Neutrophil (primary cell): Measurements from ENCODE around the gene TFDP1.

Source experiments
- H3K27ac ChIP-seq: fragments of 200-600 bp; sonication (generic); 2 replicates; pipeline ENCODE4 v1.5.1; 2016; ENCODE audit warnings: mild to moderate bottlenecking, moderate library complexity
- H3K27me3 ChIP-seq: fragments of 200-600 bp; sonication (generic); 2 replicates; pipeline ENCODE4 v1.6.0; 2016; ENCODE audit warnings: mild to moderate bottlenecking
- H3K36me3 ChIP-seq: fragments of 200-600 bp; sonication (generic); 2 replicates; pipeline ENCODE4 v1.5.1; 2017
- H3K4me1 ChIP-seq, 2 experiments: fragments of 200-600 bp in 1 of 2; sonication (generic) in 1 of 2; 1 replicate in 1 of 2; 2 replicates in 1 of 2; pipeline versions ENCODE4 v1.5.1 to v1.6.1; 2013 to 2016; ENCODE audit warnings: low read depth in 1 of 2, low read length in 1 of 2, mild to moderate bottlenecking in 1 of 2, moderate library complexity in 1 of 2; ENCODE audit not compliant: control insufficient read depth in 1 of 2, insufficient read depth in 1 of 2
- H3K4me3 ChIP-seq, 2 experiments: fragments of 200-600 bp in 1 of 2; sonication (generic) in 1 of 2; 1 replicate in 1 of 2; 2 replicates in 1 of 2; pipeline ENCODE4 v1.5.1; 2013 to 2016; ENCODE audit warnings: low read depth in 1 of 2, low read length in 1 of 2, mild to moderate bottlenecking in 1 of 2, moderate library complexity in 1 of 2
- H3K9me3 ChIP-seq: fragments of 200-600 bp; sonication (generic); 2 replicates; pipeline ENCODE4 v1.5.1; 2016
- CTCF ChIP-seq: fragments of 200-600 bp; sonication (generic); IDR thresholded peaks from 2 replicates; pipeline ENCODE4 v1.5.1; 2016; ENCODE audit warnings: antibody characterized with exemption

TFDP1 gene

GRCh38 chr13:113635709-113636108, 51.2 kb downstream of the TFDP1 start:
- Histone ChIP-seq H3K9me3 (no peaks in the 10 kb centered on the region), H3K27ac (no peak overlapping the region), H3K4me1 (no peaks in the 10 kb centered on the region), H3K27me3 (no peaks in the 10 kb centered on the region), H3K36me3 (peaks cover 96% of the 10 kb centered on the region), H3K4me3 (no peak overlapping the region)
- no peak for TF ChIP-seq CTCF

GRCh38 chr13:113636266-113636963, 51.9 kb downstream of the TFDP1 start:
- H3K4me1 ChIP-seq: no peaks in the 10 kb centered on the region
- H3K9me3 ChIP-seq: no peaks in the 10 kb centered on the region
- H3K27me3 ChIP-seq: no peaks in the 10 kb centered on the region
- H3K4me3 ChIP-seq: no peak overlapping the region
- no peak for TF ChIP-seq CTCF
- no peak overlapping the region for H3K27ac ChIP-seq
- peaks cover 96% of the 10 kb centered on the region for H3K36me3 ChIP-seq

GRCh38 chr13:113637262-113638160, 53.0 kb downstream of the TFDP1 start:
- peaks cover 92% of the 10 kb centered on the region for H3K36me3 ChIP-seq
- TF ChIP-seq CTCF: no peak

GRCh38 chr13:113638173-113638746, 53.7 kb downstream of the TFDP1 start:
- Histone ChIP-seq H3K9me3 (no peaks in the 10 kb centered on the region), H3K4me1 (no peaks in the 10 kb centered on the region), H3K27me3 (no peaks in the 10 kb centered on the region), H3K27ac (no peak overlapping the region), H3K4me3 (no peak overlapping the region), H3K36me3 (peaks cover 84% of the 10 kb centered on the region)
- TF ChIP-seq CTCF: no peak

More at GRCh38 chr13:113637262-113638160, 53.0 kb downstream of the TFDP1 start:
- no peak overlapping the region for H3K4me3 ChIP-seq
- no peaks in the 10 kb centered on the region for H3K4me1 ChIP-seq
- H3K9me3 ChIP-seq: no peaks in the 10 kb centered on the region
- H3K27ac ChIP-seq: no peak overlapping the region
- no peaks in the 10 kb centered on the region for H3K27me3 ChIP-seq

- Histone ChIP-seq H3K27ac (no peak overlapping the region), H3K4me1 (no peaks in the 10 kb centered on the region), H3K4me3 (no peak overlapping the region), H3K9me3 (no peaks in the 10 kb centered on the region), H3K36me3 (peaks cover 79% of the 10 kb centered on the region), H3K27me3 (no peaks in the 10 kb centered on the region)
- TF ChIP-seq CTCF: no peak
These were observed 54.3 kb downstream of the TFDP1 start for GRCh38 chr13:113638806-113639205.
